GM18868 (cell line): ENCODE data around the gene IGF1R.

ENCODE experiments used
- ATAC-seq: cut with Tn5 transposase; IDR thresholded peaks from one replicate; pipeline ENCODE4 v1.9.1; 2021; ENCODE audit warnings: mild to moderate bottlenecking, moderate library complexity; ENCODE audit not compliant: unreplicated experiment

Gene IGF1R

DNA sequence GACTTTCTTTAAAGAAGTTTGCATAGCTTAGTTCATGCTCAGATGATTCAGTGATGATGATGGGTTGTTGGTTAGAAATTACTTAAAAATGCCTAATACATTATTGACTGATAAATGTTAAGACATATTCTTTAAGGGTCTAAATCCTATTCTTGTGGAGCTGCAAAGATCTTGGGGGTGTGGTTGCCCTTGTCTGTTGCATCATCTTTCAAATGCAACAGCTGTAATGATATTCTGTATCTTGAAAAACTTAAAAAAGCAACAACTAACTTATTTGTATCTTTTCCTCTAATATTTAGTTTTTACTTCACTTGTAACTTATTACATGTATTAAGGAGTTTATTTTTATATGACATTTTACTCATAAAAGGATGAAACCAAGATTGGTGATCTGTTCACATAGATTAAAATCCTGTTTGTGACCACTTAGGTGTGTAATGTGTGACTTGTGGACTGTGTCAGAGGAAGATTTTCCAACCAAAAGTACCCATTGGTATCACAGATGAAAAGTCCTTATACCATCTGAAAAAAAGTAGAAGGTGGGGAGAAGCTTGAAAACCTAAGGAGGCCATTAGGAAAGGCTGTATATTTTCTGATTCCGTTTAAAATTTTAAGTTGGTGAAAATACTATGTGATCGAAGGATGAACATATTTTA lies 142.8 kb downstream of the IGF1R start:
- ATAC-seq: no peak

DNA sequence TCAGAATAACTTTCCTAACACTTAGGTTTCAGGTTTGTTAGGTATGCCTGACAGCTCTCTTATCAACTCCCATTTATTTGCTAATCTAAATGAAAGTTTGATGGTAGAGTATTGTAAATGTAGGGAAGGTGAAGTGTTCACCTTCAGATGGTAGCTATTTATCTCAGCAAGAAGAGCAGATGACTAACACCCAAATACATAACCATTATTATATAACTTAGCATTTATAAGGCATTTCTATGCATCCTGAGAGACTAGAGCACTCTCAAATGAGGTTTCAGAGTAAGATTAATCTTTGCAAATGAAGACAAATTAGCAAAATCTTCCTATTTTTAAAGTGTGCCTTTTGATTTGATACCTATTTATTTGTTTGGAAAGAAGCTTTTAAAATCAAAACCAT lies 143.8 kb downstream of the IGF1R start:
- no peak for ATAC-seq

DNA sequence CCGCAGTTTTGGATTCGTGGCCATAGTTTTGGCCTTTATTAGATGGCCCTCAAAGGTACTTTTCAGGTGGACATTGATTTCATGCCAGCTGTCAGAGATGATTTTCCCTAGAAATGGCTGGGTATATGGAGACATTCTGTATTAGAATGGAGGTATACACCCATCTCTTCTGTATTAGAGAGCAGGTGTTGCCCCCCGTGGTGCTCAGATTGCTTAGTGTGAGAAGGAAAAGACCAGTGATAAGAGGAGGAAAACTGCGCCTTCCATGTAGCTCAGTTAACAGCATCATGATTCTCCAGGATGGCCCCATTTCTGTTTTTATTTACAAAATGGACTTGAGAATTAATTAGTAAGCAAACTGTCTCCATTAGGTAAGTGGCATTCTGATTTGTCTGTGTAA lies 145.9 kb downstream of the IGF1R start:
- no peak for ATAC-seq

DNA sequence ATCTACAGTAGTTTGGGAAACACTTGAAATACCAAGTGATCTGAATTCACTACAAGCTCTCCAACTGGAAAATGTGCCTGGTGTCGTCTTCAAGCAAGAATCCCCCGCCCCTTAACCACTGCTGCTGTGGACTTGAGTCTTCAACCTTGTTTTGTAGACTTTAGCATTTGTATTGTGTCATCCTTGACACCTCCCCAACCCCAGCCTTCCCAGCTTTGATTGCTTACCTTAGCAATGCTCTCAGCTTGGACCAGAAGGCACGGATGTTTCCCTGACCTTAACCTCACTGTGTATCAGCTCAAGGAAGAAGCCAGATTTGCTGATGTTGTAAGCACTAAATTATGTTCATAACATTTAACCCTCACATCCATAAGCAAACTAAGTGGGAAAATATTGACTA lies 146.4 kb downstream of the IGF1R start:
- no peak for ATAC-seq

DNA sequence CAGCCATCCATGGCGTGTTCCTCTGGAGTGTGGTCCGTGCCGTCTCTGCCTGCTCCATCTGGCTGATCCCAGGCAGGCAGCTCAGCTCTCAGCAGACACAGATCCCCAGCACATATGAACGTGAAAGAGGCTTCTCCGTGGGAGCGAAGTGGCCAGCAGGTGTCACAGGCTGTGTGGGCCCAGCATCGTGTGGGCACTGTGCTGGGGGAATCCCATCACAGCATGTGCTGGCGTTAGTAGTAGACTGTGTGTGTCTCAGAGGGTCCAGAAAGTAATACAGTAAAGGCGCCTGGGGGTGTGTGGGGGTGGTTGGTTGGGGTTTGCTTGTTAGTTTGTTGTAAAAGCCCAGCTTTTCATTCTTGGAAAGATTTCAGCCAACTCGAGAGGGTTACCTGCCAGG lies 147.6 kb downstream of the IGF1R start:
- ATAC-seq: no peak

DNA sequence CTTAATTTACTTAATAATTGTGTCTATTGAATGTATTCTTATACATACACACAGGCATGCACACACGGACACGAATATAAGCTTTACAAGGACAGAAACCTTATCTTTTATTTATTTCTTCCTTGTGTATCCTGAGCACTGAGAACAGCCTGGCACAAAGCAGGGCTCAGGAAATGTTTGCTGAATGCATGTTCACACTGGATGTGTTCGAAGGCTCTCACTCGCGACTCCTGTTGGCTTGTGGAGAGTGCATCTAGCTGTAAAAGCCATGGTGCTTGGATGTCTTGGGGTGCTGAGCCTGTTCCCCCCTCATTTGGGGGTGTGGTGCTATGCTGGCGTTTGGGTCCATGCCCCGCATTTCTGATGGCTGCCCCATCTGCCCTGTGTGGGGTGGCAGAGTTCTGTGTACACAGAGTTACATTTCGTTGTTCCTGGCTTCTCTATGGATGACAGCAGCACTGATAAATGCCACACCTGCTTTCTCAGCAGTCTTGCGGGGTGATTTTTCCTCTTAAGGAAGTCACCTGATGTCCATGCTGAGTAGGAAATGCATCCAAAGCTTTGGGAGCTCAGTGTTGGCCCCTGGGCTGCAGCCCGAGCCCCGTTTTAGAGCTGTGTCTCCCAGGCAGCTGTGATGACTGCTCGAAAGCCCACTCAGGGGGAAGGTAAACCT lies 148.5 kb downstream of the IGF1R start:
- no peak for ATAC-seq

DNA sequence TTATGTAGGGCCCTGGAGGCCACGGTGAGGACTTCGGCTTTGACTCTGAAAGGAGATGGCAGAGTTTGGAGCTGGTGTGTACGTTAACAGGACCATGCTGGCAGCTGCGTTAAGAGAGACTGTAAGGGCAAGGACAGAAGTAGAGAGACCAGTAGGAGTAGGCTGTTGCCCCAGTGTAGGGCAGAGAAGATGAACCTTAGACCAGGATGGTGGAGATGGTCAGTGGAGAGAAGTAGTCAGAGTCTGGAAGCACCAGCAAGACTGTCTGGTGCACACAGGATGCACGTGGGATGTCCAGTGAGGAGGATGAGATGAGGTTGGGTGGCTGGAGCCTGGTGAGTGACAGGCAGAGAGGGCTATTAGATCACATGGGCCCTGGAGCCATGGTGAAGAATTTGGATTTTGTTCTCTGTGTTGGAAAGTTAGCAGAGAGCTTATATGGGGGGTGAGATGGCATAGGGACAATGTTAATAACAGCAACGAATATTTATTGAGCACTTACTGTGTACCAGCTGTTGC lies 150.1 kb downstream of the IGF1R start:
- no peak for ATAC-seq

DNA sequence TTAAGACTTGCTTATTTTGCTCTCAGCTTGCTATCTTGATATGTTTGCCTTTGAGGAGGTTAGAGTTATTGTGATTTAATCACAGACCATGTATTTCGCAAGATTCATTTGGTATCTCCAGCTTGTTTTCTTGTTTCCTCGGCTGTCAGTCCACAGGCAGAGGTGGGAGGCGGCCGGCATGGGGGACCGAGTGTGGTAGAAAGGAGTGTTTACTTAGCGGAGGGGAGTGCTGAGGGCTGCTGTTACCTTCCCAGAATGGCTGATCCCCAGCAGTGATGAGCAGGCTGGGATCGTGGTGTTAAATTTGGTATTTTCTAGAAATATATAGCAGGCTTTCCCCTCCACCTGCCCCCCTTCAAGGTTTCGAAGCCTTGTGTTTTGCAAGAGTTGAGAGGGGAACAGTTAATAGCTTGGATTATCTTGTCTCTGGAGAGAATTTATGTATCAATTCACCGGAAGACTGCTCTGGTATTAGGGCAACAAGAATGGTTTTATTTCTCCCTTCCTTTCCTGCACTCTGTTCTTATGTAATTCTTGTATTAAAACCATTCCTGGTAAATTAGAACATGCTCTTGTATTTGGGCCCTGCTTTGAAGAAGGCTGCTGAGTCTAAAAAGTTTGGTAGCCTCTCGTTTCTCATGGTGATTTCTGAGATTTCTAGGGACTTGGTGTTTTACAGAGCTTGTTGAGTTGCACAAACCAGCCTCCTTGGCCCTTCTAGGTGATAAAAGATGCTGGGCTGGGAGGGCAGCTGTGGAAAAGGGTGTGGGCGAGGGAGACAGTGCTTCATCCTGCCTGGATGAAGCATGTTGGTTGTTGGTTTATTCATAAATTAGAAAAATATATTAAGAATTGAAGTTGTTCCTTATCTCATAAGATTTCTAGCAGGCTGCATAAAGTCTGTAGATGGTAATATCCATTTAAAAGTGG lies 151.4 kb downstream of the IGF1R start:
- ATAC-seq: no peak

DNA sequence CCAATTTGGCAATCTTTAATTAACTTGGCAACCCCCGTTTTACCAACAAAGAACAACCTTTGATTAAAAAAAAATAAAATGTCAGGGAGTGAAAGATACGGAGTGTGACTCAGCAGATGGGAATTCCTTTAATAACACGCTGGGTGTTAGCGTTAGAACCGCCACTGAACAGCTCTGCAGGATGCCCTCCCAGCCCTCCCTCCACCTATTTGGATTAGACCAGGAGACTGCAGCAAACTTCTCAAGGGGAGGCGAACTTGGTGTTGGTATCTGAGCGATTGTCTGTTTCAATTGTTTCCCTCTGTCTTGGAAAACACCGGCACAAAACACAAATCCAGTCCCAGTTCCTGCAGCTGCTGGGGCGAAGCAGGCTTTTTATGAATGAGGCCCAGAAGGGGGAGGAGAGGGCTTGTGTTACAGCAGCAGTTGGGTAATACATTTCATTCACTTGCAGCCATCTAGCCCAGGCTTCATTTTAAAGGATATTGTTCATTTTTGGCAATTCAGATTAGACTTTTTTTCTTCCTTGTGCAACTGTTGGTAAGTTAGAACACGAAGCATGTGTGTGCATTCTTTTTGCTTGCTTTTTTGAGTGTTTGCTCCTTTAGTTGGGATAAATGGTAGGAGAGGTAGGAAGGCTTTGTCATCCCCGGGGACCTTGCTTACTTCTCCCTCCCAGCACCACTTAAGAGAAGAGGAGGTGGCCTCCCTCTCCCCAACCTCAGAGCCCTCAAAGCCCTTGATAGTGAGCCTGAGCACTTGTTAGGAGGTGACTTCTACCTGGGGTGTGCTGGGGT lies 152.3 kb downstream of the IGF1R start:
- ATAC-seq: no peak

DNA sequence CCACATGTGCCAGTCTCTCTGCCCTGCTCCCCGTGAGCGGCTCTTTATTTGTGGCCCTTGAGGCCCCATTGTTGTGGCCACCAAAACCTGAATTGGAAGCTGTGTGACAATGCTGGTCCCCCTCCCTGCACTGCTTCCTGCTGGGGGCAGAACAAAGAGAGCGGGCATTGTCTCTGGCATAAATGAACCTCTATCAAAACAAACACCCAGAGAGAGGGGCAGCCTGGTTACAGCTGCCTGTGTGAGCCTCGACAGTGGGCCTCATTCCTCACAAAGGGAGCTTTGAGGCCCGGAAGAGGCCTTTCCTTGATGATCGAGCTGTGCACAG lies 152.9 kb downstream of the IGF1R start:
- no peak for ATAC-seq

DNA sequence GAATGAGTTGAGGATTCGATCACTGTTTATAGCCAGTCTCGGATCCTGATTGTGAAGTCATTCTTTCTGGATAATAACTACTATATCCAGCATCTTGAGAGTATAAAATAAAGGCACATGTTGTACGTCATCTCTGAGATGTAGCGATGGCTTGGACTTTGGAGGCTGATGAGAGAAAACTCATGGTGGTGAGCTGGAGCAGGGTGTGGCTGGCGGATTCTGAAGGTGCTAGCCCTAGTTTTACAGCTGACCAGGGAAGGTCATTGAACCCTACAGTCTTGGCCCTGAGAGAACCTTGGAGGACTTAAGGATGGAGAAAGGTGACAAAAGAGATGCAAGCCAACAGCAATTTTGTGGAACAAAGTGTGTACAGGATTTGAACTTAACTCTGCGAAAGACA lies 153.8 kb downstream of the IGF1R start:
- no peak for ATAC-seq

DNA sequence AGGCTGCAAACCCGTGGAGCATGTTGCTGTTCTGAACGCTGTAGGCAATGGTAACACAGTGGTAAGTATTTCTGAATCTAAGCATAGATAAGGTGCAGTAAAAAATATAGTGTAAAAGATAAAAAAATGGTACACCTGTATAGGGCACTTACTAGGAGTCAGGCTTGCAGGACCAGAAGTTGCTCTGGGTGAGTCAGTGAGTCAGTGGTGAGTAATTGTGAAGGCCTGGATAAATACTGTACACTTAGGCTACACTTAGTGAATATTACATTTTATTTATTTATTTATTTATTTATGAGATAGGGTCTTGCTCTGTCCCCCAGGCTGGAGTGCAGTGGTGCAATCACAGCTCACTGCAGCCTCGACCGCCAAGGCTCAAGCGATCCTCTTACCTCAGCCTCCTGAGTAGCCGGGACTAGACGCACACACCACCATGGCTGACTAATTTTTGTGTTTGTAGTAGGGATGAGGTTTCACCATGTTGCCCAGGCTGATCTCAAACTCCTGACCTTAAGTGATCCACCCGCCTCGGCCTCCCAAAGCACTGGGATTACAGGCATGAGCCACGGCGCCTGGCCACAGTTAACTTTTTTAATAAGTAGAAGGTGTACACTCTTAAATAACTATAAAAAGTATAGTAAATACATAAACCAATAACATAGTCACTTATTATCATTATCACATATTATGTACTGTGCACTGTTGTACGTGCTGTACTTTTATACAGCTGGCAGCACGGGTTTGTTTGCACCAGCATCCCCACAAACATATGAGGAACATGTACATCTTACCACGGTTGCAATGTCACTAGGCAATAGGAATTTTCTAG lies 155.1 kb downstream of the IGF1R start:
- no peak for ATAC-seq

DNA sequence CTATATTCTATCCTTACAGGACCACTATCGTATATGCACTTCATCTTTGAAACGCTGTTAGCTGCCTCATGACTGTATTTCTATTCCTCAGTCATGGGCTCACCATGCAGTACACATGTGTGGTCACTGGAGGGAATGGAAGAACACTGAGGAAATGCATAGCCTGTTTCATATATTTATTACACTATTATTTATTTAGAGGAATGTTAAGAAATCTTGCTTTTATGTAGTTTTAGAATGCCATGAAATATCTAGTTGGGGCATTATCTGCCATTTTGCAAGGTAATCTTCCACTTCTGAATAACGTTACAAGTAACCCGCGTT lies 155.7 kb downstream of the IGF1R start:
- ATAC-seq: no peak

DNA sequence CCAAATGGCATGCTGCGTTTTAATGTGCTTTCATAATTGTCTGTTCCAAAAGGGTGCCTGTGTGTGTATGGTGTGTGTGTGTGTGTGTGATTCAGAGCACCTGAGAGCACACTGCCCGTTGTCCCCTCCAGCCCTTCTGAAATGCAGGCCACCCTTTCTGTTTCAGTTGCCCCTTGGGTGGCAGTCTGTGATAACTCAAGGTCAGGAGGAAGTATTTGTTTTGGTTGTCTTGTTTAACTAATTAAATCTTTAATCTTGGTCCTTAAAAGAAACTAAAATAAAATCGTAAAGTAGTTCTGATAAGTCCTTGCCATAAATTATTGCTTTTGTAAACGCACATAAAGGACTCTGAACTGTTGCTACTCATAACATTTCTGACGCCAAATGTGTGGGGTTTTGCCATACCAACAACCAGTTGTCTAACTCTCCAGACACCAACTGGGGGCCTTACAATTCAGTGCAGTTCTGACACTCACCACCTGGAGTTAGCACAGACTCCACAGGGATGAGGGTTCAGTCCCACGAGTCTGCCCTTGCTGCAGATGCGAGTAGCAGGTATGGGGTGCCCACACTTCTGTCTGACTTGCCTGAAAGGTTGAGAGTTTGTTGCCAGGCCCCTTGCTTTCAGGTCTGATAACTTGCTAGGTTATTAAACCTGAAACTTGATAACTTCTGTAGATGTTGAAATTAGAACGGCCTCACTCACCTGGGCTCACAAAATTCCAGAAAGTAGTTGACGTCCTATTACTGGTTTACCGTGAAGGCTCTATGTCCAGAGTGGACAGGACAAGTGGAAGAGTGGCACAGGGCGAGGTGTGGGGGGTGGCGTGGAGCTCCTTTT lies 157.3 kb downstream of the IGF1R start:
- ATAC-seq: peak; percentile 81

DNA sequence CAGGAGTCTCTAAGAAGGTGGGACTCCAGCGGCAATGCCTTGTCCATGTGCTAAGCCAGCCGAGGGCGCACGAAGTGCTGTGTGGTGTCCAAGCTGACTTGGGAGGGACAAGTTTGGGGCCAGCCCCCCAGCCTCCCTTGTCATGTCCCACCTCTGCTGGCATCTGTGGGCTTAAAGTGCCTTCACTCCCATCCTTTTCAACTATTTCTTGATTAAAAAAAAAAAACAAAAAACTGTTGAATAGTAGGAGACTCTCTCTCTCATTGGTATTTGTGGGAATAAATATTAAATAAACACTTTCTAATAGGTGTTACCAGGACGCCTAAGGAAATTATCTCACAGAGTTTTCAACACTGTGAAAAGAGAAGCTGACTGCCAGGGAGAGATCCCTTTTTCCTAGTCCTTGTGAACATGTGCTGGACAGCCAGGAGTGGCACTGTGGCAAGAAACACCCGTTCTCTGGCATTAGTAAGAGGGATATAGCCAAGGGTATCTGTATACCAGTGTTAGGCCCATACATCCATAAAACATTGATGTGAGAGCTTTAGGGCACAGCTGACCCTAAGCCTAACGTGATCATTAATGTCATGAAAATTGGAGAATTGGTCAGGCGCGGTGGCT lies 158.0 kb downstream of the IGF1R start:
- ATAC-seq: no peak

DNA sequence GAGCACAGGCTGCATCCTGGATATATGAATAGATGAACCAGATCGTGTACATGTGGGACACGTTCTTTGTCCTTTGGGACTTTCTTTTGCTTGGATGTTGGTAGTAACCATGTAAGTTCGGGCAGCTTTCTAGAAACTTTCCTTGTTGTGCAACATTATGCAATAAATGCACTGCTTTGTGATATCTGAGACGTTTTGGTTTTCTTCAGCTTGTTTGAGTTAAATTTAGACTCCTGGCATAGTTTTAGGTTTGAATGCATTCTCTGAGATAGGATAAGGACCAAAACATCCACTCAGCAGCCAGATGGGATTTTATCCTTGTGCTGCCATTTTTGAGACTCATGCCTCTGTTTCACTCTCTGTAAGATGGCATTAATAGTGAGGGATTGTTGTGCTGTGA lies 158.9 kb downstream of the IGF1R start:
- no peak for ATAC-seq

DNA sequence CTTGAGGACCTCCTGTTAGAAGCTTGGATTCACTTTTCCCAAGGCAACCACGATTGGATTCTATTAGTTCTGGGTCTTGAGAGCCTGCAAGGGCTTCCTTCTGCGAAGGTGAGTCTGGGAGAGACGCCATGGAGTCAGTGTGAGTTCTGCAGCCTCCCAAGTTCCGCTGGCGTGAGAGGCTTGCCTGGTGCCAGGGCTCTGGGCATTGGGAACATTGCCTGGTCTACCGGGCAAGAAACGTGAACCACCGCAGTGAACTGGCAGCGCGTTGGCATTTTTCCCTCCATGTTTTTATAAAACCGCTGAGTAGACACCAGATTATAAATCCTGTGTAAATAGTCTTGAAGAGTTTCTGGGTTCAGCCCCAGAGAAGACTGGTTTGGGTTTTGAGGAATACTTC lies 160.9 kb downstream of the IGF1R start:
- no peak for ATAC-seq

DNA sequence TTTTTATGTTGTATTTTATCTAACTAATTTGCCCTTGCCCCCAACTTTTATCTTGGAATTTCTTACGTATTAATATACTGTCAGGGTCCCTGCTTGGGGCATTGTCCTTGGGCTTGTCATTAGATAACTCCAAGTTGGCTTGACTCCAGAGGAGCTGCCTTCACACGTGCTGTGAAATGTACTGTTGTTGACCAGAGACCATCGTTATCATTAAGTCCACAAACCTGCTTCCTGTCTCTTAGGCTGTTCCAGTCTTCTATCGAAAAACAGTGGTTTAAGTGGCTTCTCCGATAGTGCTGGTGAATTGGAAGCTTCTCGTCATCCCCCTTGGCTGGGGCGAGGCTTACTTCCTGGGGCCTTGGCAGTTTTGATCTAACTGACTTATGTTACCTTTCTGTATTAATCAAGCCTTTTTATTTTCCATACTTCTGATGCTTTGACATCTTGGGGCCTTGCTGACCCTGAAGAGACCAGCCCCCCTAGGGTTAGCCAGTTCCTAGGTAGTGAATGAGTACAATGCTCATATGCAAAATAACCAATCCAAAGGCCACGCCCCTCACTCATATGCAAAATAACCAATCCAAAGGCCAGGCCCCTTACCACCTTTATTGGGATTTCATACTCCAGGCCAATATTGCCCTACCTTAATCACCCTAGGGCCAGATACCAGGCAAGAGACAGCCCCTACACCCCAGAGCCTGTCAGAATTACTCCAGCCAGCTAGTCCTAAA lies 164.5 kb downstream of the IGF1R start:
- ATAC-seq: no peak
